Prostate gland (tissue), 2 donors: ENCODE results near the gene ZCCHC14. TPM values are rescaled to one million over a fixed set of nuclear protein-coding genes. Genes with fewer than 3 reads are reported as not detected.

ENCODE experiments used
- DNase-seq: peaks from one replicate; pipeline ENCODE4 v3.0.0-alpha.2; 2019; ENCODE audit warnings: low spot score
- H3K27ac ChIP-seq, 2 donors: fragments of 200-600 bp; sonication (generic); 2 replicates each; pipeline ENCODE4 v1.5.1; 2017 to 2019
- H3K27me3 ChIP-seq: fragments of 200-600 bp; sonication (generic); replicated peaks from 2 replicates; pipeline ENCODE4 v1.5.1; 2019; ENCODE audit not compliant: insufficient read depth
- H3K36me3 ChIP-seq, 2 donors: fragments of 200-600 bp; sonication (generic); 1 replicate in 1 of 2; 2 replicates in 1 of 2; pipeline versions ENCODE4 v1.5.1 to v1.8.1; 2017 to 2019
- H3K4me1 ChIP-seq: fragments of 200-600 bp; sonication (generic); replicated peaks from 2 replicates; pipeline ENCODE4 v1.5.1; 2019
- H3K4me3 ChIP-seq, 2 donors: fragments of 200-600 bp; sonication (generic); 2 replicates each; pipeline ENCODE4 v1.5.1; 2017 to 2019
- H3K9me3 ChIP-seq: fragments of 200-600 bp; sonication (generic); 2 replicates; pipeline ENCODE4 v1.5.1; 2017
- CTCF ChIP-seq, 4 experiments: fragments of 200-600 bp in 2 of 4; fragments of 450-650 bp in 2 of 4; sonication (generic) in 2 of 4; IDR thresholded peaks; 1 replicate in 3 of 4; 2 replicates in 1 of 4; pipeline ENCODE4 v1.5.1; 2016 to 2019; ENCODE audit warnings: antibody characterized with exemption in 4 of 4, mild to moderate bottlenecking in 2 of 4, moderate library complexity in 2 of 4
- POLR2A ChIP-seq: fragments of 450-650 bp; IDR thresholded peaks from one replicate; pipeline ENCODE4 v1.6.1; 2016; ENCODE audit warnings: antibody characterized with exemption, mild to moderate bottlenecking
- POLR2AphosphoS5 ChIP-seq: sonication (generic); formaldehyde crosslinking; IDR thresholded peaks from one replicate; pipeline ENCODE4 v1.6.1; 2017; ENCODE audit warnings: antibody characterized with exemption
- WGBS: methylation state at CpG from one replicate; pipeline ENCODE4 v1.1.5; 2018; 5-methylcytosine and 5-hydroxymethylcytosine counted together
- intact Hi-C: fragments of 100-400 bp; cut with DNase I; formaldehyde crosslinking; loops from one replicate; pipeline ENCODE4 v1.14.2; 2022
- total RNA-seq, 2 donors: library from RNA; depleted of rRNA; stranded (reverse); fragments of >200 nt; gene quantifications; one replicate each; pipeline ENCODE4 v1.1.0, GENCODE V29; 2016

ZCCHC14 gene
- total RNA-seq, 2 donors from 2014 or later, result 14.9 to 55.7 TPM

GRCh38 chr16:87465306-87465705 lies 27.5 kb downstream of the ZCCHC14 start:
- WGBS, result 11% methylated on average over 8 of the region's 8 CpGs
- DNase-seq, result peak; percentile 69
- Histone ChIP-seq H3K27me3 (no peaks in the 10 kb centered on the region), H3K27ac (peak overlapping the region; percentile 62 to 67), H3K4me1 (peaks cover 3% of the 10 kb centered on the region), H3K9me3 (no peaks in the 10 kb centered on the region), H3K4me3 (no peak overlapping the region), H3K36me3 (no peaks in the 10 kb centered on the region)
- intact Hi-C loops, result no loop called here
- TF ChIP-seq CTCF (IDR thresholded peaks at IDR 0.05) (no peak), POLR2AphosphoS5 (peak; percentile 77)

GRCh38 chr16:87464691-87465300 lies 28.0 kb downstream of the ZCCHC14 start:
- H3K36me3 ChIP-seq, result no peaks in the 10 kb centered on the region
- no peaks in the 10 kb centered on the region for H3K27me3 ChIP-seq
- H3K4me1 ChIP-seq, result peaks cover 3% of the 10 kb centered on the region
- H3K27ac ChIP-seq, result peak overlapping the region; percentile 62 to 67
- DNase-seq, result no peak
- H3K4me3 ChIP-seq, result no peak overlapping the region
- H3K9me3 ChIP-seq, result no peaks in the 10 kb centered on the region
- TF ChIP-seq POLR2A (no peak), POLR2AphosphoS5 (peak; percentile 33), CTCF (IDR thresholded peaks at IDR 0.05) (no peak)
- intact Hi-C loops, result no loop called here
- 45% methylated on average over 13 of the region's 13 CpGs for WGBS

GRCh38 chr16:87463722-87464690 lies 28.8 kb downstream of the ZCCHC14 start:
- Histone ChIP-seq H3K4me1 (peaks cover 3% of the 10 kb centered on the region), H3K9me3 (no peaks in the 10 kb centered on the region), H3K4me3 (no peak overlapping the region), H3K27me3 (no peaks in the 10 kb centered on the region), H3K27ac (peak overlapping the region; percentile 62 to 67), H3K36me3 (no peaks in the 10 kb centered on the region)
- intact Hi-C loops, result no loop called here
- WGBS, result 67% methylated on average over 22 of the region's 22 CpGs
- DNase-seq, result no peak
- TF ChIP-seq POLR2A, result no peak
- TF ChIP-seq CTCF (IDR thresholded peaks at IDR 0.05), result no peak
- TF ChIP-seq POLR2AphosphoS5, result no peak

- Histone ChIP-seq H3K4me3 (no peak overlapping the region), H3K4me1 (peaks cover 3% of the 10 kb centered on the region)
These were observed 31.3 kb downstream of the ZCCHC14 start for GRCh38 chr16:87461466-87461991.

More at GRCh38 chr16:87461466-87461991, 31.3 kb downstream of the ZCCHC14 start:
- DNase-seq, result peak; percentile 89
- intact Hi-C loops, result no loop called here
- Histone ChIP-seq H3K27ac (peak overlapping the region in 1 of 2 donors; percentile 25), H3K9me3 (no peaks in the 10 kb centered on the region), H3K27me3 (no peaks in the 10 kb centered on the region), H3K36me3 (no peaks in the 10 kb centered on the region)
- 10% methylated on average over 11 of the region's 11 CpGs for WGBS
- peak in 3 of 4 experiments; percentile 32 to 66 (median 42) for TF ChIP-seq CTCF (IDR thresholded peaks at IDR 0.05)
- peak; percentile 82 for TF ChIP-seq POLR2AphosphoS5
- TF ChIP-seq POLR2A, result peak; percentile 41
